Stimulated activated CD4-positive, alpha-beta T cell treated with anti-CD3 and anti-CD28 coated beads, Interleukin-4, amount 100 ng/mL, for 1 hour (primary cell): Measurements from ENCODE around the gene UBL4B.

Experiments
- DNase-seq: peaks from one replicate; pipeline ENCODE4 v3.0.0-alpha.2; 2020

The UBL4B gene

DNA sequence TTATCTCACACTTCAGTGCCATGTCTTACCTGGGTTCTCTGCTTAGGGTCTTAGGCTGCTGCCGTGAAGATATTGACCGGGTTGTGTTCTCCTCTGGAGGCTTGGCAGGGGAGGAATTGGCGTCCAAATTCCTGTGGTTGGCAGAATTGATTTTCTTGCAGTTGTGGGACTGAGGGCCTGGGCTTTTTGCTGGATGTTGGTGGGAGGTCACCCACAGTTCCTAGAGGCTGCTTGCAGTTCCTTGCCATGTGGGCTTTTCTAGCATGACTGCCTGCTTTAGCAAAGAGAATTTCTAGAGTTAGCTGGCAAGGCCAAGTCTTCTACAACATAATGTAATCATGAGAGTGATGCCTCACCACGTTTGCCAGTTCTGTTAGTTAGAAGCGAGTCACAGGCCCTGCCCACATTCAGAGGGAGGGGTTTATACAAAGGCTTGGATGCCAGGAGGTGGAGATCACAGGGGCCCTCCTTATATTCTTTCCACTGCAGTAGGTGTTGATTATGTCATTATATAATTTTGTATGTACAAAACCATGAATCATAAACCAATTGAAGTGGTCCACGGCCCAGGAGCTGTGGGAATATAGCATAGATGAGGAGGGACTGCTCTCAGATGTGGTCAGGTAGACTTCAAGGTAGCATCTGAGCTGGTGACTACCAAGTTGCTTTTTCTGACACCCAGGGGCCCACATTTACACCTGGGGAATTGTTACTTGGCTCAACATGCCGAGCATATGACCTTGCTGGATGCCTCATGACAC lies 6.6 kb downstream of the UBL4B start:
- peak; percentile 29 for DNase-seq

DNA sequence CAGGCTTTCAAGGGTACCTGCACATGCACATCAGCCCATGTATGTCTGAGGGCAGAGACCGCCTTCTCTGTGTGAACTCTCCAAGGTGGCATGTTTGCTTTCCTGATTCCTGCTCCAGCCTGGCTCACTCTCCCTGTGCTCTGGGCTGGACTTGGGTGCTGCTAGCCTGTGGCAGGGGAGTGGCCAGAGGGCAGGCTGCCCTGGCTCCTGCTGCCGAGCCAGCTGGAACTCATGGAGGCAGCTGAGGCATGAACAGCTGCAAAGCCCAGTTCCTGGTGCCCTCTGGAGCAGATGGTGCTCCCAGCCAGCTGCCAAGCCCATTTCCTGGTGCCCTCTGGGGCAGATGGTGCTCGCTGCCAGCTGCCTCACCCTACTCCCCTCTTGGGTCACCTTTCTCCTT lies 7.6 kb downstream of the UBL4B start:
- no peak for DNase-seq

DNA sequence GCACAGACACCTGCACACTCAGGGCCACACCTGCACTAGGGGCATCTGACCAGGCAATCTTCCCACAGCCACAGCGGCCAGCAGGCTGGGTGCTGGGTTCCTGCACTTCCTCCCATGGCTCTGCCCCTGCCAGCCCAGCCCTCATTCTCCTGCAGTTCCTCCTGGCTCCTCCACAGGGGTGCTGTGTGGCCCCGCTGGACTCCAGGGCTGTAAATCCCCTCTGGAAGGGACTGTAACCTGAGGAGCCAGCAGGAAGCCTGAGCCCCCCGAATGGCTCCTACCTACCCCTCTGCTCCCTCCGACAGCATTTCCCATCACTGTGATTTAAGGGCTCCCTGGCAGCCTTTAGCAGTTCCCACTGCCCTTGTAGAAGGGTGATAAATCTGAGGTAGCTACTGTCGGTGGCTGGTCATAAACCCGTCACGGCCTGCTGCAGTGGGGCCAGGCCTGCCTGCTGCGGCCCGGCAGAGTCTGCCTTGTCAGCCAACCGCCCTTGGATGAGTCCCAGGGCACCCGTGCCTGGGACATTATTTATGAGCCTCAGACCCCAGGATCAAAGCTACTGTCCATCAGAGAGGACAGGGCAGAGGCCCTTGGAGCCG lies 8.8 kb downstream of the UBL4B start:
- DNase-seq = no peak

DNA sequence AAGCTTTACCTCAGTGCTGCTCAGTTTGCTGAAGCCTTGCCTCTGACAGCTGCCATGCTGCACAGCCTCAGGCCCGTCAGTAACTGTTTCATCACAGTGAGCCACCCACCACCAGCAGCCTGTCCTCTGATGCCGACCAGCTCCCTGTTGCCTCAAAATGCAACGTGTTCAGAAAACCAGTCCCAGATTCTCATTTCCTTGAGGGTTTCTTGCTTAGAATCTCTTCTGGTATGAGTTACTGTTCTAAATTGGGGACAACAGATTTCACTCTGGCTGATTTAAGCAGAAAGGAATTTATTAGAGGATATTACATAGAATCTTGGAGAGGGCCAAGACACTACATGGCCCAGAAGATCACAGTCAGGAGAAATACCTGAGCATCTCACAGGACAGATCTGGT lies 11.0 kb downstream of the UBL4B start:
- no peak for DNase-seq

DNA sequence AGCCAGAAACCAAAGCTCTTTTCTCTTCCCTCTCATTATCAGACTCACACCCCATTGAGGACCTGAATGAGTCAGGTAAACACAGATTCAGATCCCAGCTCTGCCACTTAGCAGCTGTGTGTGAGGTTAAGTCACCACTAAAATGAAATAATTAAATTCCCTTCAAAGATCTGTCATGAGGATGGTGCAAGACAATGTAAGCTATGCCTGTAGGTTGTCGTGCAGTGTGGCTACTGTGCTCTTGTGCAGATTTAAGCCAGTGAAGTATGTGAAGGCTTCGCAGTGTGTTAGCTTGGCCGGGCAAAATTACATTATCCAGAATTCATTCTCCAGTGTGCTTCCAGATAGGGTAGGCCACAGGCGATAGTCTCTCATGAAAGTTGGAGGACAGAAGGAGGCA lies 13.6 kb downstream of the UBL4B start:
- no peak for DNase-seq

DNA sequence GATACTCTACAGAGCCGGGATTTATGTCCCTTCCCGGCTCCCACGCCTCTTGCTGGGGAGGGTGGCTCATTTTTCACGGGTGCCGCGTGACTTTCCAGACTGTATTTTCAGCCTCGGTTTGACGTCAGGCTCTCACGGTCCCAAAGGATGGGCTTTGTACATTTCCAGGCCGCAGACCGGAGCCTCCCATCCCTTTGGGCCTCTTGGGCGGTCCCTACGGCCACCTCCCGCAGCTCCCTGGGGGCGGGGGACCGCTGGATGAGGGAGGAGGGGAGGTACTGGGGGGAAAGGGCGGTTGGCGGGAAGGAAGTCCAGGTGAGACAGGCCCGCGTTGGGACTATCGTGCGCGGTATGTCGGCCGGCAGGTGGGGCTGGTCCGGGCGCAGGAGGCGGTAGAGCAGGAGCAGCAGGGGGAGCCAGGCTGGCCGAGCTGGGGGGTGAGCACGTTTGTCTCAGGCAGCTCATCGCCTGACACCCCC lies 17.9 kb downstream of the UBL4B start:
- peak; percentile 10 for DNase-seq

DNA sequence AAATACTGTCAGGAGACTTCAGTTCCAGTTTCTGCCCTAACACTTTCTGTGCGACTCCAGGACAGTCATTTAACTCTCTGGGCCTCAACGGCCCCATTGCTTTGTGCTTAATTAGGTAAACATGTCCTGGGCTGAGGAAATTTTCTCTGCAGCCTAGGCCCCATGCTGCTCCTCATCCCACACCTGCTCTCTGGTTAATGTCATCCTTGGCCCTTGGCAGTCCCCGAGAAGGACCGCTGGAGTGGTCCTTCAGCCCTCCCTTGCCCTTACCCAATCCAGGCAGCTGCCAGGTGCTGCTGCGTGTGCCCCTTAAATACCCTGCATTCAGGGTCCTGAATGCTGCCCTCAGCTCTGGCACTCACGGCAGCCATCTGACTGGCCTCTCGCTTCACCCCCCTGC lies 18.7 kb downstream of the UBL4B start:
- no peak for DNase-seq

DNA sequence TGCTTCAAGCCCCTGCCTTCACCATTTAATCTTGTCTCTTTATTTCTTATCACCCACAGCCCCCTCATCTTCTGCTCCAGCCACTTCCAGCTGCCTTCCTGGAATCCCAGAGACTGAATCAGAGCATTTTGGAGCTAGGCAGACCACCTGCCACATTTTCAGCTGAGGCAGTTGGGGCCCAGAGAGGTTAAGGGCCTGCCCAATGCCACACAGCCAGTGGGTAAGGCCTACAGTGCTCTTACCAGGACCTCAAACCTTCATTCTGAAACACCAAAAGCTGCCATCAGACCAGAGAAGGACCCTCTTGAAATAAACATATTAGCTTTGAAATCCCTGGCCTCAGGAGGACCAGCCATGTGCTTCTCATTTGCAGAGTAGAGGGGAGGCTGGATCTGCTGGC lies 20.4 kb downstream of the UBL4B start:
- no peak for DNase-seq

DNA sequence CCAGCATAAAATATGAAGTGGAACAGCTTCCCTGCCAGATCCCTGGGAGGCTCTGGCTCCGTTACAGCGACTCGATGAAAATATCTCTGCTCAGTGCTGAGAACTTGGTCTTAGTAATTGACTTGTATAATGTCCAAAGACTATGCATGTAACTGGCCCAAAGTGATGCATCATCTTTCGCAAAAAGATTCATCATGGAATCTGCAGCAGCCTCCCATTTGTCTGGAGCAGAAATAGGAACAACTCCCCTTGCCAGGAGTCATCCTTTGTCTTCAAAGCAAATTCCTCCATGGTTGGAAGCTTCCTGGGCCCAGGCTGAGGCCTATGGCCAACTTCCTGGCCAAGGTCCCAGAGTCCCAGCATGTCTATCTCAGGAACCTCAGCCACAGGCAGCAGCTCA lies 21.2 kb downstream of the UBL4B start:
- DNase-seq = no peak

DNA sequence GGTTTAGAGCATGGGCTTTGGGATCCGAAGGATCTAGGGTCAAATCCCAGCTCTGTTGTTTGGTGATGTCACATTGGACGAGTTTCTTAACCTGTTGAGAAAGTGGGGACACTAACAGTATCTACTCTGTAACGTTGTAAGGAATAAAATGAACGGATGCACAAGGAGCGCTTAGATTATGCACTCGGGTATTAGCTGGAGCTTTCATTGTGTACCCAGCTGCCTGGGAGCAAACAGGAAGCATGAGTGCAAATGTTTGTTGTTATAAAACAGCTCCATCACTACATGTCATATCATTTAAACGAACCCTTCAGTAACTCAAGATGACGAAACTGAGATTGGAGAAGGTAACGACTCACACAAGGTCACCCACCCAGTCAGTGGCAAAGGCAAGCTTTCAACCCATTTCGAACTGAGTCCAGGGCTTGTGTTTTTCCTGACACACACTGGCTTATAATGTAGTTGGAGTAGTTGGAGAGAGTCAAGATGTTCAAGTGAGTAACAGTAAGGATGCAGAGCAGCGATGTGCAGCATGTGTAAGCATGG lies 21.9 kb downstream of the UBL4B start:
- DNase-seq = no peak

DNA sequence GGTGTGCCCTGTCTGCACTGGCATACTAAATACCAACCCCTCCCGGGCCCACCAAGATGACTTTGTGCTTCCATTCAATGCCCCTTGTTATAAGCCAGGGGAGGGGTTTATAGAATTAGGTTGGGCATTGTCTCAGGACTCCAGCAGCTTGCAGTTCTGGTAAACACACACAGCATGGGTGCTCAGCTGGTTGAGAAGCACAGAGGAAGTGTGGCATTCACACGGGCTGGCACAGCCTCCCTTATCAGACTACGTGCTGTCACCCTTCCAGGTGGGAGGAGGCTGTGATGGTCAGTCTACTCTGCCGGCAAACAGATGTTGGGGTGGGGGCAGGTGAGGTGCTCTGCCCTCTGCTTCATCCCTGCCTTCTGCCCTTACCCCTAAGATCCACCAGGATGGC lies 23.0 kb downstream of the UBL4B start:
- no peak for DNase-seq

DNA sequence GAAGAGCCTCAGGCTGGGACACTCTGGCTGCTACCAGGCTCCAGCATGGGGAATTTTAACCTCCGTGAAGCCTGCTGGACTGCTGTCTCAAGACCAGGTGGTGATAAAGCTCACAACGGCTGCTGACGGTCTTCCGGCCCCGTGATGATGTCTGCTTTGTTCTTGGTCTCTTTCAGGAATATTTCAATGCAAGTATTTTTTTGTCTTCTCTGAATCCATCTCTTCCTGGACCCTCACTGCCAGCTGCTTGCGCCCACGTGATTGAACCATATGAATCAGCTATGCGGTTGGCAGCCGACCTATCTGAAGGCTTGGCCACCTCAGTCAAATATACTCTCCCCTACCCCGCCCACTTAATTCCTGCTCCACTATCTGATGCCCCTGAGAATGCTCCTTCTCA lies 23.4 kb downstream of the UBL4B start:
- DNase-seq = no peak

DNA sequence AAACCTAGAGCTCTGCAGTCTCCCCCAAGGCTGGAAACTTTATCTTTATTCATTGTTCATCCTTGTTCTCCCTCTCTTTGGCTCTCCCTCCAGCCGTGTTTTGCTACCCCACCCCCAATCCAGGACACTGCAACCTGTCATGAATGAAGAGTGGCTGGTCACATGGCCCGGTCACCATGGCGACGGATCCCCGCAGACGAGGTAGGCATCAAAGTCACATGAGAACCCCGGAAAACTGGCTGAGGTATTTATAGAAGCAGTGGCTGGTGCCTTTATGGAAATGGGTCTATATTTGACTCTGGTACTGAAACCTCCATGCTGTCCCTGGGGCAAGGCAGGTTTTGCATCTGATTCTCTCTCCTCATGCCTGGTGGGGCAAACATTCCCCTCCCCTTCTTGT lies 24.7 kb downstream of the UBL4B start:
- DNase-seq = peak; percentile 13

DNA sequence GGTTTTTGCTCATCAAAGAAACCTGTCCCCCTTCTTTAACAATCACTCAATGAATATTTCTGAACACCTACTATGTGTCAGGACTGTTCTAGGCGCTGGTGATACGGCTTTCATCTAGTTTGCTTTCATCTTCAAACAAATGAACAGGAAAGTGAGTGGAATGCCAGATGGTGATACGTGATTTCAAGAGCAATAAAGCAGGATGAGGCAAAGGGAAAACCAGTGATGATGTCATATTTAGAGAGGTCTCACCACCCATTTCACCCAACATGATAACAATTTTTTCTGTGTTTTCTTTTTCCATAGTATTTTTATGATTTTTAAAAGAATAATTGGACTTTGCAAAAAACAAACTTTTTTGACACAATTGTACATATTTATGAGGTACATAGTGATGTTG lies 26.7 kb downstream of the UBL4B start:
- DNase-seq = no peak

DNA sequence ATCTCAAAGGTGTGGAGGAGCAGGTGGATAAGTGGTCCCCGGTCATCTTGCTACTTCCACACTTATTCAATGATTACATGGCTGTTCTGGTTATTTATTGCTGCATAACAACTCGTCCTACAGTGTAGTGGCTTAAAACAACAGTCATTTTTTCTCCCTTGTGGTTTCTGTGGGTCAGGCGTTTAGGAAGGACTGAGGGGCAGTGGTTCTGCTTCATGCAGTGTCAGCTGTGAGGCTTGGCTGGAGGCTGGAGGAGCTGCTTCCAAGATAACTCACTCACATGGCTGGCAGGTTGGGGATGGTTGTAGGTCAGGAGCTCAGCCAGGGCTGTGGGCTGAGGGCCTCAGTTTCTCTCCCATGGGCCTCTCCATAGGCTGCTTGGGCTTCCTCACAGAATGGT lies 32.1 kb downstream of the UBL4B start:
- no peak for DNase-seq

DNA sequence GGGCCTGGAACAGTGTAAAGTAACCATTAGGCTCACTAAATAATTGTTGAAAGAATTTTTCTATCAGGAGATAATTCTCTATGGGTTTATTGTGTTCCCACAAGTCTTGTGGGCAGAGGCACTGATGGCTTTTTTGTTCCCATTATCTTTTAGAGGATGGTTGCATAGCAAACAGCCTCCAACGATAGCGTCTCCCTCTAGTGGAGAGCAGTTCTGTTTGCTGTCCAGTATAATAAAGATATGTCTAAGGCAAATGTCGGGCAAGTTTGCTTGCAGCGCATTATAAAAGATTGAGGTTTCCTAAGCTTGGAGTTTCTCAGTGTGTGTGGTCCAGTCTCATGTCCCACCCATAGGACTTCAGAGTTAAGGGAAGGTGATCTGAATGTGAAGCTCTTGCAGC lies 36.7 kb downstream of the UBL4B start:
- DNase-seq = no peak

DNA sequence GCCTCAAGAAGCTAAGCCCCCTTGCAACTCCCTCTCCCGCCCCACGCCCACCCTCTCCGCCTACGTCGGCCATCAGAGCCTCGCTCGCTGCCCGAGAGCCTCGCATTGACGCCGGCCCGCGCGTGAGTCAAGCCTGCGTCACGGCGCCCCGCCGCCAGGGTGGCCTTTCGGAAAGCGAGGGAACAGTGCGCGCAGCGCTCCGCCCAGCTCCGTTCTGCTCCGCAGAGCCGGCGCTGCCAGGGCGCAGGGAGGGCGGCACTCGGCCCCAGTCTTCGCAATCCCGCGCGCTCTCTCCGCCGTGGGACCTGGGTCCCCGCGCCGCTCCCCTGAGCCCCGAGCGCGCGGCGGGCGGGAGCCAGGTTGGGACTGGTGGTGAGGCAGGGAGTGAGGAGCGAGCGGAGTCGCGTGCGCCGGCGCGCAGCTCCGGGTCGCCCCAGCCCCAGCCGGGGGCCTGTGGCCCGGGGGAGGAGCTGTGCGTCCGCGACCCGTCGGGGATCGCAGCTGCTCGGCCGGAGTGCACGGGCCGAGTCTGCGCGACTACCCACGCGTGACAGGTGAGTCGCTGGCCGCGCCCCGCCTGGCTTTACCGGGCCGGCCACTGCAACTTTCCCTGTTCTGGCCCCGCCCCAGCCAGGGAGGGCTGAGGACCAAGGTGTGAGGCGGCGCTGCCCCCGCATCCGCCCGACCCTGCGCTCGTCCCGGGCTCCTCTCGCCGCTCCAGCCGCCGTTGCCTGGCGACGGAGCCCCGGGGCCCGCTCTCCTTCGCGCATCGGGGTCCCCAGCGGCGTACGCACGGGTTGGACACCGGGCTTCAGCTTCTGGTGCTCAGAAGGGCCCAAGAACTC lies 38.3 kb downstream of the UBL4B start, which contains the start of gene SLC6A17:
Gene SLC6A17 (plus strand): TSS at position 165 of the 845 bp plus-strand sequence. CDS start 16,436 bp downstream, outside the sequence.
- DNase-seq = peak; percentile 30

DNA sequence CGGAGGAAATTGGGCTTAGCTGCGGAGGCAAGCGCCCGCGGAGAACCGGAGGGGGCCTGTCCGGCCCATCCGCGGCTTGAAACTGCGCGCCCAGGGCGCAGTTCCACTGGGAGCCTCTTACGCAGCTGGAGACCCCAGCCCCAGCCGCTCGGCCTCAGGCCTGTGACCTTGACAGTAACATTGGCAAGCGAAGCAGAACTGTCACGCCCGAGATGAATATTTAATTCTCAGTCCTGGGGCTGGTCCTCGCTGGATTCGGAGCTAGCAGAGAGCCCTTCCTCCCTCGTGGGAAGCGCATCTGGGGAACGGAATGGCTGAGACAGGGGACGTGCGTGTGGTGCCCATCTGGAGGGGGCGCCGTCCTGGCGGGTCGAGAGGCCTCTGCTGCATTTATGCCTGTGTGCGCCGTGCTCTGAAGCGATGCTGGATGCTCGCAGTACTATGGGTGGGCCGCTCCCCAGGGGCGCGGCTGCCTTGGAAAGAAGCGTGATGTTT lies 39.0 kb downstream of the UBL4B start:
- DNase-seq = no peak

DNA sequence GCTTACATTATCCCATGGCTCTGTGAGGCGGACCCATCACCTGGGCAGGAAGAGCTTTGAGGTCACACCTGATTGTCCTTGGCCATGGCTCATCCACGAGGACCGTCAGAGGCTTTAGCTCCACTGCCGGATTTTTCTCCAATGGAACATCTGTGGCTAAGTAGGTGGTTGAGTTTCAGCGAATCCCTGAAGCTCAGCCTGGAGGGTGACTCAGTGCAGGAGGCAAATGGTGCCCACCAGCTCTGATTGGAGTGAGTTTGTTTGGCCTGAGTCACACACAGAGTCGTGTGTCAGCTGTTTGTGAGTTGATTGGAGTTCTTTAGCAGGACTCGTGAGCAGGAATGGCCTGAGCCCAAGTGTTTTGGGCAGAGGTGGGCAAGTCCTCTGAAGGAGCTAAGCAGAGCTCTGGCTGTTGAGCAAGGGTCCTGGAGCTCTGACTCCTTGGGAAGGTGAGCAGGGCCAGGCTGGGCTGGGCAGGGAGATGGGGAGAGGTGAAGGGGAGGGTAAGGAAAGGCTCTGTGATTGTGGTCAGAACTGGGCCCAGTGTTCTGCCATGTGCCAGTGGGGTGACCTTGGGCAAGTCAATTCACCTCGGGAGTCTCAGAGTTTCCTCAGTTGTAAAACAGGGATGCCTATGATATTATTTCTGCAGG lies 40.0 kb downstream of the UBL4B start:
- no peak for DNase-seq

DNA sequence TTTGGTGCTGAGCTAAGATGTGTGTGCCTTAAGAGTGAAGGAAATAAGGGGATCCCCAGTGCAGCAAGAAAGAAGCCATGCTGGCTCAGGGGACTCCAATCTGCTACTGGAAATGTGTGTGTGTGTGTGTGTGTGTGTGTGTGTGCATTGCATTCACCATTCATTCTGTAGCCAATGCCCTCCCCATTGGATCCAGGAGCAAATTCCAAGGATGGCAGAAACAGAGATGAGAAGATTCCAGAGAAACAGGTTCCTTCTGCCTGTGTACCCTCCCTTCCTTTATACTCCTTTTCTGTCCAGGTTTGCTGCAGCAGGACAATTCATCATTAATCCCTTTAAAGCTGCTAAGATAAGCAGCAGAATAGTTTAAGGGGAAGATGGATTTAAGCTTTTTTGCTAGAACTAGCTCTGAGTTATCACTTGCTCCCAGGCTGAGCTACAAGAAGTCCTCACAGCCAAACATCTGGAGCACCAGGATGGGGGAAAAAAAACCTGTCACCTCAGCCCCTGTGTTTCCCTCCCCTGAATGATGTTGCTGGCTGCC lies 41.2 kb downstream of the UBL4B start:
- DNase-seq = no peak

DNA sequence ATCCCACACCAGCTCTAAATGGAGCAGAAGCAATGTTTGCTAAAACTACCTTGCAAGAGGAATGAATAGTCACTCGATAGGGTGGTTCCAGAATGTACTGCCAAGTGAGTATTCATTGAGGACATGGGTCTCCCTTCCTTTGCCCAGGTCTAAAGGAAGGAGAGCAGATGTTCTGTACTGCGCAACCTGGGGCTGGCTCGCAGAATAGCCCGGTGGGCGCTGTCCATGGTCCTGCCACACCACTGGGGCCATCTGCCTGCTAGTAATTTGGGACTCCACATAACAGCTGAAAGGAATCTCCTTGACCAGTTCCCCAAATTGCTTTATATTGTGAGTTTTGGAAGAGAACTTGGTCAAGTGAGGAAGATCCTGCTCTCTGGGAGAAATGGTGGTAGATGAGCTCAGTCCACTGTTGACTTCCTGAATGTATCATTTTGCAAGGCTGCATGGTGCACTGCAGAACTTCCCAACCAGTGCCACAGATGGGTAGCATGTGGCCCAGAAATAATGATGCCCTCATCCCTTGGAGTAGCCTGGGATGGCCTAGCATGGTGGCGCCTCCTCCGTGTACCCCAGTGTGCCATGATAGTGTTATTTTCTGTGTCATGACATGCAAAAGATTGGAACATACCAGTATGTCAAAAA lies 43.8 kb downstream of the UBL4B start:
- peak; percentile 39 for DNase-seq

DNA sequence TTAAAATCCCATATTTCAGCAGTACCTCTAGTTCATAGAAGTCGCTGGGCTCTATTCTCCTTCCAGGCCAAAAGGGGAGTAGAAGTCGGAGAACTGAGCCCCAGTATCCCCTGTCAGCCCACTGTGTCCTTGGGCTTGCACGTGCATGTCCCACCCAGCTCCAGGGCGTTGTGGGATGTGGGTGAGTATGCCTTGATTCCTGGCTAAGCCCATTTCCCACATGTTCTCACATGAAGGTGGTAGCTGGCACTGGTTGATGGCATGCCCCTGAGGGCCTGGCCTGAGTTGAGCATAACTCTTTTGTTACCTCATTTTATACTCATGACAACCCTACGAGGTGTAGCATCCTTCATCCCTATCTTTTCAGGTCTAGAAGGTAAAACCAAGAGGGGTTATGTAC lies 46.0 kb downstream of the UBL4B start:
- DNase-seq = no peak
